Measurements from ENCODE around the gene DHX29.

DNA sequence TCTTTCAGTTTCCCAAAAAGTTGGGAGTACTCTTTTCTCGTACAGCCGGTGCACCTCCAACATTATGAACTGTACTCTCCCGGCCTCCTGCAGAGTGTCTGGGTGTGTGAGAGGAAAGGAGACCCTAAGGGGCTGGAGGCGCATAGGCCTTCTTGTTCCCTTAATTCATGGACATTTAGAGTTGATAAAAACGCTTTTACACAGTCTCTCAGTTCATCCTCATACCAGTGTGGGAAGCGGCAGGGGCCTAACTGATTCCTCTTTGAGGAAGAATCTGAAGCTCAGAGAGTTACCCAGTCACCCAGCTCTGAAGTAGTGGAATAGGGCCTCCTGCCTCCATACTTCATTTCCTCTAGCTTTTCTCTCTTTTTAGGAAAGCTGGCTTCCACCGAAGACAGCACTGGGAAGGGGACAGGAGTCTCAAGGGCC is 83.7 kb downstream of the DHX29 start:
- TF ChIP-seq CTCF (IDR thresholded peaks at IDR 0.05) (no peak), POLR2A (IDR thresholded peaks at IDR 0.05) (no peak), POLR2AphosphoS5 (IDR thresholded peaks at IDR 0.05) (no peak), EP300 (IDR thresholded peaks at IDR 0.05) (no peak)

Measured in gastroesophageal sphincter (tissue), 3 donors.